COR-L47 (cell line): ENCODE data around the gene SIPA1L2.

Experiments used
- DNase-seq: peaks from one replicate; lab custom pipeline; 2025; lab: John Stamatoyannopoulos, UW

Gene SIPA1L2

DNA sequence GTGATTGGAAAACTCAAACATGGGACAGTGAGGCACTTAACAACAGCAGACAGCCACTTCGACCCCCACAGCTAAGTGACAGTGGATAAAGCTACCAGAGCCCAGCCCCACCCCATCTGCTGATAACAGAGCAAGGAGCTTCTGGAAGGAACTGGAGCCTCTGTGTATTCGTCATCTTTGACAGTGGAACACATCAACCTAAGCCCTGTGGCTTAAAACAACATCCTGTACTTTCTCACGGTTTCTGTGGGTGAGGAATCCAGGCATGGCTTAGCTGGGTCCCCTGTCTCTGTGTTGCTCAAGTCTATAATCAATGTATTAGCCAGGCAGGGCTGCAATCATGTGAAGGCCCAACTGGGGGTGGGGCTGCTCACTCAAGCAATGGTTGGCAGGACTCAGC lies 18.4 kb upstream of the SIPA1L2 start:
- no peak for DNase-seq

DNA sequence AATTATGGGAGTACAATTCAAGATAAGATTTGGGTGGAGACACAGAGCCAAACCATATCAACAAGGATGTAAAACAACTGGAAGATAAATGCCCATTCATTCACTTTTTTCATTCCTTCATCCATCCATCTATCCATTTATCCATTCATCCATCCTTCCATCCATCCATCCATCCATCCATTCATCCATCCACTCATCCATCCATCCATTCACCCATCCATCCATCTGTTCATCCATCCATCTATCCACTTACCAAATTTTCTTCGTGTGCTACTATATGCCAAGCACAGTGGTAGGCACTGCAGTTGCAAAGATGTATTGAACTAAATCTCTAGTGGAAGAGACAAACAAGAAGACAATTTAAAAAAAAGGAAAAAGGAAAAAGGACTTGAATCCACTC lies 14.3 kb upstream of the SIPA1L2 start:
- DNase-seq, result no peak

DNA sequence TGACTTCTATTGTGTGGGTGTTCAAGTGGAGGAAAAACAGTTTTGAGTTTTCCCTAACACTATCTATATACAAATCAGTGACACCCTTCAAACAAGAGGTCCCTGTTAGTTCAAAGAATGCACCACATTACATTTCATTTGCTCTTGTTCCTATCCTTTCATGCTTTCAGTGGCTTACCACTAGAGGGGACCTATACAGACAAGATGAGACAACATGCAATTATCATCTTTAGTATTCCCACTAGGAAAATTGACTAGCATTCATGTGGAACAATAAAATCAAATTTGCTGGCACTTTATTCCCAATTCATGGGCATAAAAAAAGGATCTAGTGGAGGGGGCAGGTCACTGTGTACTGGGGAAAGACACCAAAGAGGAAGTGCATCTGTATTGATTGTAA lies 13.3 kb upstream of the SIPA1L2 start:
- DNase-seq, result no peak

DNA sequence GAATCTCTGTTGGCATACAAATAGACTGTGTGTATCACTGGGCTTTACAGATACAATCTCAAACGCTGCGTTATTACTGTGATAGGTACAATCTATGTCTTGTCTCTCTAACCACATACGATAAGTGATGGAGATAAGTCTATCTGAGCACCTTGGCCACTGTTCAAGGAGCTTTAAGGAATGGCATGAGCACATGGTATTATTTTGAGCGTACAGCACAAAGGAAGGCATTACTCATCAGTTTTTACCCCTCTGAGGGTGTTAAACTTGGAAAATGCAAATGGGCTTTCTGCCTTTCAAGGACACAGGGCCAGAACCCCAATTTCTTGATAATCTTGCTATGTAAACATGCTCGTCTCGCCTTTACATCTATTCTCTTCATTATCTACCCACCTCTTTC lies 11.6 kb upstream of the SIPA1L2 start:
- no peak for DNase-seq

DNA sequence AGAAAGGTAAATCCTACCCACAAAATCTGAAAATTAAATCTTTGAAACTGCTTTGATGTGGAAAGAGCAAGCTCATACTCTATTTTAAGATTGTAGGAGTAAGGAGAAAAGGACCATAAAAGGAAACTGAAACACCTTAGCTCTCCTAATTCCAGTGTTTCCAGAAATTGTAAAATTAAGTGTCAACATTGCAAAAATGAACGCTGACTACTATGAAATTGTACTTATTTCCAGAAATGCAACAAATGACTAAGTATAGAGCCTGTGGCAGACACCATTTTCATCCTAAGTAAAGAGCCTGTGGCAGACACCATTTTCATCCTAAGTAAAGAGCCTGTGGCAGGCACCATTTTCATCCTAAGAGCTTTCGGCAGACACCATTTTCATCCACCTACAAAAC lies 6.9 kb upstream of the SIPA1L2 start:
- no peak for DNase-seq

DNA sequence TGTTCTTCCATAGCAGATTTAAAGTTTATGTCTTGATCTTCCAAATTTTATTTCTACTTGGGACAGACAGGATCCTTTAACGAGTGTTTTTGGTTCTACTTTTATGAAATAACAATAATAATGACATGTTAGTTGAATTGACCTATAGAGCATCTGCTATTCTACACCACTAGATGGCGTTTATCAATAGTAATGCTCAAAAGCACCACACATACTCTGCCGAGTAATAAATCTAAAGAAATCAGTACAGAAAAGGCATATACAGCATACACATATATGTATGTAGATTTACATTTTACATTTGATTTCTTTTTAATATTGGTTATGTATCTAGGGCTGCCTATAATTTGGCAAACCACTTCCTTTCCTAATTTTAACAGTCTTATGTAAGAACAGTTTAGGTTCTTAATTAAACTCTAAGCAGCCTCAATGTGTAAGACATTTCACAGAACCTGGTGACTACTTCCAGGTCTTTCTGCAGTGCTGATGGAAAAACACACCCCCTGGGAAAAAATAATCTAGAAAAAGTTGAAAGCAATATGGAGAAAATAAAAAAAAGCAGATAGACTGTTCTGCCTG lies 5.9 kb upstream of the SIPA1L2 start:
- DNase-seq, result peak; percentile 58

DNA sequence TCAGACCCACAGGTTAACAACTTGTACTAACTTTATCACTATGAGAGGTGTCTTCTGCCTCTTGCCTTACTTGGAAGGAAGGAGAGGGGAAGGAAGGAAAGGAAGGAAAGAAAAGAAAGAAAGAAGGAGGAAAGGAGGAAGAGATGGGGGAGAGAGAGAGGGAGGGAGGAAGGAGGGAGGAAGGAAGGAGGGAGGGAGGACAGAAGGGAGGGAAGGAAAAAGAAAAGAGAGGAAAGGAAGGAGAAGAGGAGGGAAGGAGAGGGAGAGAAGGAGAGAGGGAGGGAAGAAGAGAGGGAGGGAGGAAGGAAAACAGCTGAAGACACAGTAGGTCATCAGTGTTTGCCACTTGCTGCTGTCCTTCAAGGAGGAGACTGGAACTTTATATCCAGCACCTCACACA lies 5.3 kb upstream of the SIPA1L2 start:
- no peak for DNase-seq

DNA sequence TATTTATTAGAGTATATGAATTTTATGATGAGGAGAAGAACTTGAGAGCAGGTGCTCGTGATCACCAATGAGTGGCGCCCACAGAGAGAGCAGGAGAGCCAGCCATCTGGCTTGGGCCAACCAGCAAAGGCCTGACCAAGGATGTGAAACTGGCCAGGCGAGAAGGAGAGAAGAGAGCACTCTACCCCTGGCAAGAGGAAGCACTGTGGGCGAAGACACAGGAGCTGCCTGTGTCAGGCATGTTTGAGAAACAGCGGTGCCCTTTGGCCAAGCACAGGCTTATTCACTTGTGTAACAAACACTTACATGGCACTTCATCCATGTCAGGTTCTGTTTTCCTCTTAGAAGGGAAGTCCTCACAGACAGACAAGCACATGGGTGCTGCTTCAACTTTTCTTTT lies 4.2 kb upstream of the SIPA1L2 start:
- DNase-seq, result no peak

DNA sequence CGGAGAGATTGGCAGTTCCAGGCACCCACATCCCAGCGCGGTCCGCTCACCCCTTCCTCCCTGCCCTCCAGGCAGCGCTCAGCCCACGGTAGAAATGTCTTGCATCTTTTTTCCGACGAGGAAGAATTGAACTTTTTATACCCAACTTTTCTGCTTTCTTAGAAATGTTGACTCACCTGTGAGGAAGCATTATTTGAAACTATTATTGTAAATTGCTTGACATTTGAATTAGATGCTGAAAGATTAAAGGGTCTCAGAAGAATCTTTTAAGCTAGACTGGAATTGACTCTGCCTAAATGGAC lies 912 bp upstream of the SIPA1L2 start:
- no peak for DNase-seq

DNA sequence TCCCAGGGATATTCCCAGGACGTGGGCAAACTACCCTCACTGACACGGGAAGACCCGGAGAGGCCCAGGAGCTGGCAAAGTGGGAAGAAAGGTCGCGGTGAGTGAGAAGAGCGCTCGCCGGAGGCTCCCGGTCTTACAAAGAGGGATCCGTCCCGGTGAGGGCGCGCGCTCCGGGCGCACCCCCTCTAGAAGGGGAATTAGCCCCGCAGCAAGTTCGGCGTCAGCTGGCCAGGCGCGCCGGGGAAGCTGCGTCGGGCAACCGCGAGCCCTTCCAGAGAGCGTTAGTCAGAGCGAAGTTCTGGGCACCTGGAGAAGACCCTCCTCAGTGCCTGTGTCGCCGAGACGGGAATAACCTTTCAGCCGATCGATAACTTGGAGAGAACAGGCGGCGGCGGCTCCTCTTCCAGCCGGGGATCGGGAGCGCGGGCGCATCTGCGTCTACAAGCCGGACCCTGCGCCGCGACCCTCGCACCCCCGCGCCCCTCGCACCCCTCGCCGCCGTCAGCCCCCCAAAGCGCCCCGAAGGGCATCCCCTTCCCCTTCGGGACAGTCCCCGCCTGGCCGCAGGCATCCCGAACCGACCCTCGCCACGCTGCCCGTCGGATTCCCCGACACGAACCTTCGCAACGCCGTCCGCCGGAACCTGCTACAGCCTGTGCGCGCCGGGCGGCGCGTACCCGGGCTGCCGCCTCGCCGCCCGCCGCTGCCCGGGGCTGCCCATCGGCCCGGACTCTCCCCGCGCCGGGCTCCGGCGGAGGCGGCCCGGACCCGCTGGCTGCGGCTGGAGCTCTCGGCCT lies 485 bp downstream of the SIPA1L2 start:
- peak; percentile 25 for DNase-seq

DNA sequence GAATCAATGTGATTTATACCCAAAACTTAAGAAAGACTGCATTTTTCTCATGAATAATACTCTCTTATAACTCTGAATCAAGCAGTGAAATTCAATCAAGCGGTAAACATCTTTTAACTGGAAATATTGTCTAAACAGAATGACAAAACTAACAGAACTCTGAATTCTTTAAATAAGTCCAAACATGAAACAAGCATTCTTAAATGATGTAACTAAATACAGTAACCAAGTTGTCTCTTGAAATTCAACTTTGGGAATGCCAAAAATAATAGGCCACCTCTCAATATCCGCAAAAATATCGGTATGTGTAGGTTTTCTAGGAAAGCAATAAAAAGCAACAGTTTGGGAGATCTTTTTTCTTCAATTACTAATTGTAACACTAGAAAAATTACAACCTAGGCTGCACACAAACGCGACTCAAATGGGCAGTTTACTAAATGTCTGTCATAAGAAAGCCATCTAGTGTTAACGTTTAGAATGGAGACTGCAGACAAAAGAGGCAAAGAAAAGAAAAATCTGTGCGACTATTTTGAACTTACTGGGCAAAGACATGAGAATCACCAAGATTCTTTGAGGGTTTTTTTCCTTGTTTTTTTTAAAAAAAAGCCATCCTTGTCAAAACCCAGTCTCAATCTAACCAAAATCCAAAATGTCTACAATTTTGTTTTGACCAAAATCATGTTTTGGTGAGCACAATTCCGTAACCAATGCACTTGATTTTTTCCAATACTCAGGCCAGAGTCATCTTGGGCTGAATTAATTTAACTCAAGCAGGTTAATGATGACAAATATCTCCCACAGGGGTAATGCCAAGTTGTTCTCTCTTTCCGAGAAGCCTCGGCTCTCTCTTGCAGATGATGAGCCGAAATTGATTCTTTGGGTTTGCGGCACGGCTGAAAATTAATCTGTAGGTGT lies 1.3 kb downstream of the SIPA1L2 start:
- peak; percentile 57 for DNase-seq

DNA sequence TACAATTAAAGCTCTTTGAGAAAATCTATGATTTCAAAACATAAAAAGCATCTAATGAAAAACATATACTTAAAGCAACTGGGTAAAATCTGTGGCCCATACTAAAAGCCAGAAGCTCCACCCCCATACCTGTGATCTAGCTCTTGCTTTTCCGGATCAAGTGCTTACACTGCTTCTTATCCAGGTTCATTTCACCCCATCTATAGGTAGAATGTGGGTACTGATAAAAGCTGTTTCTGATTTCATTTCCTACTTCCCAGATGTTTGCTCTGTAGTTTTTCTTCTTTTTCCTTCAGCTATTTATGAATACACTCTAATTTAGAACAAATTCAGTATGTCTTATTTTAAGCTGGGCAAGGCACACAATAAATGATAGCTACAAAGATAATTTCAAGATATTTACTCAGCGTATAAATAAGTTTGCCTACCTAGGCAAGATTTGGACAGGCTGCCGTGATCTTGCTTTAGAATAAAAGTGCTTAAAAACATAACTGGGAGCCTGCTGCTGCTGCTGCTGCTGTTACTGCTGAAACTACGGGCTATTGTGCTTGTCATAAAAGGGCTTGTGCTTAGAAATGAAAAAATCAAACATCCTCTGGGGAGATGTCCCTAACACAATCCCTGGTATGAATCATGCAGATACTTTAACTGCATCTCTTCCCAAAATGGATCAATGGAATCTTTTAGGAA lies 2.1 kb downstream of the SIPA1L2 start:
- peak; percentile 82 for DNase-seq

DNA sequence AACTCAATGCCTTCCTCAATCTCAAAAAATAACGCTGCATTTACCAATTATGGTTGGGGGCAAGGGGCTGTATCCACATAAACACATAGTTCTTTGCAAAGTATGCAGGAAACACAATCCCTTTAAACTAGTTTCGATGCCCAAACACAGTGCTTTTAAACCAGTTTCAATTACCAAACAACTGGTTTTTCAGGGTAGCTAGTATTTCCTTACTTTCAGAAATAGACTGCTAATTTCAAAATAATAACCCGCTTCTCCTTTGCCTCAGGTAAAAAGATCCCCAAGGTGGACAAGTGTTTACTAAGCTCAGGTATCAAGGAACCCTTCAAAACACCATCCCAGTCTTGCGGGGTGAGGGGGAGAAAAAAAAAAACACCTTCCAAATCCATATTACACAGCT lies 2.8 kb downstream of the SIPA1L2 start:
- no peak for DNase-seq

DNA sequence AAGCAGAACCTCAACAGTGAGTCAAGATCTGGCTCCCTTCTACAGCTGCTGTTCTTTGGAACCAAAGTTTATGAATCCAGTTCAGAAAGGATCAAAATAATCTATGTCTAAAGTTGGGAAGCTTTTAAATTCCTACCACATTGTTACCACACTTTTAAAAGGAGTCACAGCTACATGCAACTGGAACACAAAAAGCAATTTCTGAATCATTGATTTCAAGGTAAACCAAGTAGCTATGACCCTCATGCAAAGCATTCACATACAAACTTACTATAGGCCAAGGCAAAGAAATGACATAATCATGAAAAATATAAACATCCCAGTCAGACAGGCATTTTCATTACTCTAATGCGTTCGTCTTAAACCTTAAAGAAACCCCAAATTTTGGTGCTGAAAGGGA lies 3.5 kb downstream of the SIPA1L2 start:
- DNase-seq, result no peak

DNA sequence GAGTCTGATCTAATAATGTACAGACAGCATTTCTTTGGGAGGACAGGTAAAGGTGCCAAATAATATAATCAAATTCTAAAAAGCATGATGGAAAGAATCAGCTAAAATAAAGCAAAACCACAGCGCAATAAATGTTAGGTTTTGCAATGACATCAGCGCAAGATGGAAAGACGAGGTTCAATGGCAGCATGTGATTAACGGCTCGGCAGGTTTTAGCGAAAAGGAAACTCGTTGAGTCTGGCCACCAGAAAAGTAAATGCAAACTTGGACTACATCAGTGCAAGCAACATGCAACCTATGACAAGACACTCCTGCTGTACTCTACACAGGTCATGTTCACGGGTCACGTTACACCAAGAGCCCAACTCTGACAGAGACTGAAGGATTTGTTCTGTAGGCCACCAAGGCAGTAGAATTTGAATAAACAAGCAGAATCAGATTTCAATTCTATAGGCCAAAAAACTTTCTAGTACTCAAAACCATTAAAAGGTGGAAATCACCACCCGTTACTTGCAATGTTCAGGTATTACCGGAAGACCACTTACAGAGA lies 4.5 kb downstream of the SIPA1L2 start:
- no peak for DNase-seq

DNA sequence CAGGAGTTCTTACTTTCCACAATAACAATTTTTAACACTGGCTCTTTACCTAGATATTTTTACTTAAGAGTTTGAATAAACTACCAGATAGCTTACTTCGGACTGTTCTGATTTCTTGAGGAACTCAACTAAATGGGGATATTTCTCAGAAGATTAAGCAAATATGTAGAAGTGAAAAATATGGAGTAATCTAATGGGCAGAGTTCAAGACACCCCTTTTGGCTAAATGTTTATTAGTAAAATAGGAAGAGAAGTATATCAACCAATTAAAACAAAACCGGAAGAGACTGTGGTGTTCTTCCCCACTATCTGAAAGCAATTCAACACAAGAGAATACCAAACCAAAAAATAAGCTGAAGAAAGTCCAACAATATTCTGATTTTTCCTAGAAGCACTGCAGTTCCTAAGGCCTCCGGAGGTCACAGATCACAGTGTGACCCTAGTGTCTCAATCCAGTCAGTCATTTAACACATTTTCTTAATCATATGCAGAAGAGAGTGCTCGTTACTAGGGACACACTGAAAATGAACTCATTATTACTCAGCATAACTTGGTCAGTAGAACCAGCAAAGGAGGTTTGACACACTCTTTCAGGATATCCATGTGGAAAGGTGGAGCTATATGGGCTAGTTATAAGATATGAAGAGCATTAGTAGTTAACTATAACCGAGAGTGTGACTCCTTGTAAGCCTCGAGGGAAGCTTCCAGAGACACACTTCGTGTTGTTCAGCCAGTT lies 5.2 kb downstream of the SIPA1L2 start:
- DNase-seq, result no peak

DNA sequence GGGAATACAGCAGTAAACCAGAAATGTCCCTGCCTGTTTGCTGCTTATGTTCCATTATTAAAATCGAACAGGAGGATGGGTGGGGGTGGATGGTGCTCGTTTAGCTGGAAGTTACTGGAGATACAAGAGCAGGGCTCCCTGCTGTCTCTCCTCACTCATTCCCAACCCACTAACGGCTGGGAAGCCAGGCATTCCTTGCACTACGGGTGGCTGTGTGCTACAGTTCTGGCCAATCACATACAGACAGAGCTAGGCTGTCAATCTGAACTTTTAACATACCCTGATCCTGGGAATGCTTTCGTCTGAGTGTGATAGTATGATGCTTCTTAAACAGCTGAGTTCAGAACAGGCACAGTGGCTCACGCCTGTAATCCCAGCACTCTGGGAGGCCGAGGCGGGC lies 7.0 kb downstream of the SIPA1L2 start:
- no peak for DNase-seq

DNA sequence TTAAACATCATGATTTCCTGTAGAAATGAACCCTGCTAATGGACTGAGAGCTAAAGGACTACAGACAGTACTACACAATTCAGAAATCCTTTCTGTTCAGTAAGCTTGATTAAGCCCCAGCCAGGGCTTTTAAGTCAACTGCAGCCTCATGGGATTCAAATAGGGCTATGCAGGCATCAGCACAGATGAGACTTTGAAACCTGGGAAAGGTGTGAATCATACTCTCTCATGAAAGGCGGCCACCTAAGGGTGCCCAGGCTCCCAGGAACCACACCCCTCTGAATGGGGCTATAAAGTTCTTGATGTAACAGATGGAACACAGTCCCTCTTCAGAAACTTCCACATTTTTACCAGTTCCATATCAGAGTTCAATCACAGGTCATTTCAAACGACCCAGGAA lies 7.6 kb downstream of the SIPA1L2 start:
- DNase-seq, result no peak

DNA sequence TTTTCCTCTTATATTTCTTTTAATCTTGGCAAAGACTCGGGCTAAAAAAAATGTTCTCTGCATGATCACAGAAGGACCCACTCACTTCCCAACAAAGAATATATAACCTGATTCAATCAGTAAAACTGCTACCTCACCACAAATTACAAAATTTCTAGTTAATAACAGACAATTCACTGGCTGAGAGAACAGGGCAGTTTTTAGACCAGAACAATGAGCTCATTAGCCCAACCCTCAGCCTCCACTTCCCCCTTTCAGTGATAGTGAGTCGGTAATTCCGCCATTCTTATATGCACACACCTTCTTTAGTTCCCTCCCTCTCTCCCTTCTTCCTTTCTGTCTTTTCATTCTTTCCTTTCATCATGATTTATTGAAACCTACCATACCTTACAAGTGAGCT lies 8.9 kb downstream of the SIPA1L2 start:
- no peak for DNase-seq

DNA sequence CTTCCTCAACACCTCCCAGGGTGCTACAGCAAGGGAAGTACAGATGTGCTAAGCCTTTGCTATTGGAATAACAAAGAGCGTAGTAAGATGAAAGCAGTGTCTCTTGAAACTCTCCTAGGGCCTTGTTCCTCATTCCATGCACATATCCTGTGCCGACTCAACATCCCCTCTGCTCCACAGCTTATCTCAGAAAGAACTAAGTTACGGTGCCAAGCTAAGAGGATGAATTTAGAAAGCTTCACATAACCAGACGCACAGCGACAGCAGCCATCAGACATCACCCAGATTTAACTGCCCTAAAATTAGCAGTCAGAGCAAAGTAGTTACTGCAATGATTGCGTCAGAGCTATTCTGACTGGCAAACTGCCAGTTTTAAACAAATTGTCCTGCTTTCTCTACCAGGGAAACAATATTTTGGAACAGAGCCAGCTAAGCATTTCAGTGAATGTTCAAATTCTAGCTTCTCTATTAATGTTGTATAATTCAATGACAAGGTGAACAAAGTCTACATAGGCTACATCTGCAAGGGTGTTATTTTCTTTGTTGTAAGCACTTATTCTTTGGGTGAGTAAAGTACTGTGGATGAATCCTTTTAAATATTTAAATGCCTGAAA lies 9.5 kb downstream of the SIPA1L2 start:
- peak; percentile 97 for DNase-seq

DNA sequence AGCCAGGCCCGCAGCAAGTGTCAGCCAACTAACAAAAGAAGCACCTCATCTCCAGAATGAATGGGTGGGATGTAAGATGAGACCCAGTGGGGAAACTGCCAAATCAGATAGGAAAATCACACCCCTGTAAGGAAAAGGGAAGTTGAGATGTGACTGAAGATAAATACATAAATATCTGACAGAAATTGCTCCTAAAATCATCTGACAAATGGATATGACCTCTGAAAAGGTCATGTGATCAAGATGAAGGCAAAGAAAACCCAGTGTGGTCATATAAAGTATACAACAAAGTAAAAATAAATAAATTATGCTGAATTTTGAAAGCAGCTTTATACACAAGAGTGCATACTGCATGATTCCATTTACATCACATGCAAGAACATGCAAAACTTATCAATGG lies 12.7 kb downstream of the SIPA1L2 start:
- no peak for DNase-seq
